NCI-H526 treated with DMSO at 0.1 percent for 48 hours (cell line): ENCODE results near the gene TICRR.

Experiments
- DNase-seq: peaks from one replicate; lab custom pipeline; 2025; lab: John Stamatoyannopoulos, UW

The TICRR gene

DNA sequence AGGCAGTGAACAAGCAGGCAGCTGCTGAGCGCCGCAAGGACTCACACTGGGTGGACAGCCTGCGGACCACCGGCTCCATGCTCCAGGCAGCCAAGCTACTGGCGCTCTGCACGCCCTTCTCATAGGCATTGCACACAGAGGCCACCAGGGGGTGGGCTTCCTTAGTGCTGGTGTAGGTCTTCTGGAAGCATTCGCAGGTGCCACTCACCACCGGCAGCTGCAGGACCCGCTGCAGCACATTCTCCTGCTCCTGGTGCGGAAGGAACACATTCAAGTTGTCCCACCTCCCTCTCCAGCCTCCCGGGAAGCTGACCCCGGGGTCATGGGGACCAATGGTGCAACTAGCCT, 97.9 kb downstream of the TICRR start:
- no peak for DNase-seq

DNA sequence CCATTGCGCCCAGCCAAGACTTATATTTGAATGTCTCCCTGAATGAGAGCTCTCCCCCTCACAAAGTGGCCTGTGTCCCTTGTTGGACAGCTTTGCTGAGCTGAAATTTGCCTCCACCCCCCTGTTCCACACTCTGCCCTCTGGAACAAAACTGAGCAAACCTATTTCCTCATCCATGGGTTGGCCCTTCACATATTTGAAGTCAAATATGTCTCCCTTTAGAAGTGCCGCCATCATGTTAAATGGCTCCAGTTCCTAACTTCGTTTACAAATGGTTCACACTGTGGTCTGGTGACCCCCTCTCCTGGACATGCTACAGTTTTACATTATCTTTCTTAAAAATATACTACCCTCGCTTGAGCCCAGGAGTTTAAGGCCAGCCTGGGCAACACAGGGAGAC, 99.3 kb downstream of the TICRR start:
- no peak for DNase-seq

DNA sequence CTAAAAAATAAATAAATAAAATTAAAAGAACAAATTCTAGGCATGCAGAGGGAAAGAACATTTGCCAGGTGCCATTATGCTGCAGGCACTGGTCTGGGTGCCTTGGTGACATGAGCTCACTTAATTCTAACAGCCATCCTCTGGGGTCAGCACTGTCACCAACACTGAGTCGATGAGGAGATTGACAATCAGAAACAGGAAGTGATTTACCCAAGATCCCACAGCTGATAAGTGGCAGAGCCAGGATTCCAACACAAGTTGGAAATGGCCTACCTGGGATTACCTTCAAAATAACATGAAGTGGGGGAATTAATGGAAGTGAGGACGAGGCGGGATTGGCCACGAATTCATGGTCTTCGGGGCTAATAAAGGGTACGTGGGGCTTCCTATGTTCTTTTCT, 100.3 kb downstream of the TICRR start:
- no peak for DNase-seq

DNA sequence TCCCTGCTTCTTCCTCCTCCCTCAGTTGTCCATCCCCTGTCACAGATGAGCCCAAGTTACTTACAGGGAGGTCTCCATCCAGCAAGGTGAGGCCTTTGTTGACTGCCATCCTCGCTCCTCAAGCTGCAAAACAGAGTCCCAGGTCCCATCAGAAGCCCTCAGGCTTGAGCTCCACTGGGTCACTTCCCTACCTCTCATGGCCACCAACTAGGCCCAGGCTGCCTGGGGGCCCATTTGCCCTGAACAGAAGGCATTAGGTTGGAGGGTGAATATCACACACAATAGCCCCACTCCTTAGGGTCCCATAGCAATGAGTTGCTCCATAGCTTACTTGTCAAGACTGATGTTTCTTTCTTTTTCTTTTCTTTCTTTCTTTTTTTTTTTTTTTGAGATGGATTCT, 102.1 kb downstream of the TICRR start:
- DNase-seq, result no peak
